Measurements from ENCODE around the gene CD3G.

CD3G gene

GRCh38 chr11:118380571-118380970 is 36.4 kb downstream of the CD3G start:
- POLR2A ChIA-PET (ENCODE audit: low non-redundant PET): interaction anchor here (0.5 kb wide), 1 partner anchor 97 kb away, joined by 7 read pairs; no protein-coding TSS in a partner anchor
- peak; percentile 72 for DNase-seq (ENCODE audit: low spot score)
- no peak for TF ChIP-seq CTCF (conservative IDR thresholded peaks at IDR 0.05; ENCODE audit: low read depth)
- CTCF ChIA-PET: interaction anchor here (0.9 kb wide), 1 partner anchor 108 kb away, joined by 7 read pairs; no protein-coding TSS in a partner anchor
- H3K27ac ChIP-seq: no peak overlapping the region

GRCh38 chr11:118382954-118383353 is 38.8 kb downstream of the CD3G start:
- H3K27ac ChIP-seq: no peak overlapping the region
- CTCF ChIA-PET: no interaction called here
- POLR2A ChIA-PET (ENCODE audit: low non-redundant PET): no interaction called here
- TF ChIP-seq CTCF (conservative IDR thresholded peaks at IDR 0.05; ENCODE audit: low read depth): no peak
- DNase-seq (ENCODE audit: low spot score): no peak

GRCh38 chr11:118383657-118384056 is 39.5 kb downstream of the CD3G start:
- POLR2A ChIA-PET (ENCODE audit: low non-redundant PET): no interaction called here
- CTCF ChIA-PET: interaction anchor here (0.6 kb wide), 1 partner anchor 11 kb away, joined by 5 read pairs; no protein-coding TSS in a partner anchor

GRCh38 chr11:118396097-118396501 is 52.0 kb downstream of the CD3G start:
- no peak for DNase-seq (ENCODE audit: low spot score)
- TF ChIP-seq CTCF (conservative IDR thresholded peaks at IDR 0.05; ENCODE audit: low read depth): no peak
- ChIA-PET CTCF (interaction anchor here (0.6 kb wide), 1 partner anchor 520 kb away, joined by 4 read pairs; no protein-coding TSS in a partner anchor), POLR2A (ENCODE audit: low non-redundant PET) (no interaction called here)
- H3K27ac ChIP-seq: no peak overlapping the region

More at GRCh38 chr11:118383657-118384056, 39.5 kb downstream of the CD3G start:
- DNase-seq (ENCODE audit: low spot score): no peak
- no peak overlapping the region for H3K27ac ChIP-seq
- no peak for TF ChIP-seq CTCF (conservative IDR thresholded peaks at IDR 0.05; ENCODE audit: low read depth)

GRCh38 chr11:118397448-118397847 is 53.3 kb downstream of the CD3G start:
- H3K27ac ChIP-seq: no peak overlapping the region
- no peak for TF ChIP-seq CTCF (conservative IDR thresholded peaks at IDR 0.05; ENCODE audit: low read depth)
- no peak for DNase-seq (ENCODE audit: low spot score)
- CTCF ChIA-PET: interaction anchor here (0.6 kb wide), 1 partner anchor 90 kb away, joined by 3 read pairs; no protein-coding TSS in a partner anchor
- POLR2A ChIA-PET (ENCODE audit: low non-redundant PET): no interaction called here

- DNase-seq (ENCODE audit: low spot score): no peak
- POLR2A ChIA-PET (ENCODE audit: low non-redundant PET): interaction anchor here (0.6 kb wide), 1 partner anchor 40 kb away, joined by 4 read pairs; no protein-coding TSS in a partner anchor
- CTCF ChIA-PET: interaction anchor here (0.5 to 0.6 kb wide), 3 partner anchors 95 to 1226 kb away, joined by 3 to 4 read pairs (median 4); no protein-coding TSS in a partner anchor
- no peak for TF ChIP-seq CTCF (conservative IDR thresholded peaks at IDR 0.05; ENCODE audit: low read depth)
- H3K27ac ChIP-seq: no peak overlapping the region
Measured at GRCh38 chr11:118398791-118399559, 54.8 kb downstream of the CD3G start.

Measured in RWPE1 (cell line).